ENCODE measurements around the gene S100A14. TPM values are rescaled to one million over a fixed set of nuclear protein-coding genes. Genes with fewer than 3 reads are reported as not detected.

S100A14 gene
- total and polyA plus RNA-seq, 9 of the 15 experiments (the other 6 are each of a cell fraction or from before 2014, with no cell fraction given): 0.10 to 0.64 (median 0.24) TPM; not detected in 3

DNA sequence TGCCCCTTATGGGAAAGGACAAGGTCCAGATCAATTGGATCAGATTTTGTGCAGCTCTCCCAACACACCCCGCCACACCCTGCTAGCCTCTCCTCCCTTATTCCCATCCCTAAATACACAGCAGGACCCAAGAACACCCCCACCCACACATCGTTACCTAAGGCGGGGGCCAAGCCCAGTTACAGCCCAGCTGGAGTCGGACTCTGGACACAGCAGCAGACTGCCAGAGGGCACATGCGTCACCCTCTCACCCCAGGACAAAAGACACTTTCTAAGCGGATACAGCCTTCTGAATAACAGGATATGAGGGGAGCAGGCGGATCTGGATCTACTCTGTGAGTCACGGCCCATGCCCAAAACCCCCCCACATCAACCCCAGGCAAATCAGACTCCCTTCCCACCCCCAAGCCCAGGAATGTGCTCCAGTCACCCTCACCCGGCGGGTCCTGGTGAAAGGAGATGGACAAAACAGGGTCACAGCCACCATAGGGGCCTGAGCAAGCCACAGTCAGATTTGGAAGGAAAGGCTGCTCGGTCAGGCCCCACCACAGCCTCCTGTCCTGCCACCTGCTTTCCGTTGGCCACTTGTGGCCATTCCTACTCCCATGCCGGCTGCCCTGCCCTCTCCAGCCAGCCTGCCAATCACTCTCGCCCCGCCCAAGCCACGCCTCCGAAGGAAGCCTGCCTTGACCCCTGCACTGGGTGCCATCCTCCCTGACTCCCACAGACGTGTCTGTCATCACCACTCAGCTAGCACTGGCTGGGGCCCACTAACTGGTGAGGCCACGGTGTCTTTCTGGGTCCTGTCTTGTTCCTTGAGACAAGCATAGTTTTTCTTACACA lies 7.2 kb downstream of the S100A14 start (continued):
- no peak for TF ChIP-seq ZKSCAN8 (CRISPR knock-in tag; IDR thresholded peaks at IDR 0.05)
- TF ChIP-seq SMARCB1 (IDR thresholded peaks at IDR 0.05; ENCODE audit: insufficient read length, low read depth): no peak
- no peak for TF ChIP-seq ASH1L (IDR thresholded peaks at IDR 0.05; ENCODE audit: borderline replicate concordance, low read depth, partially characterized antibody)
- no peak for TF ChIP-seq ZNF133 (CRISPR knock-in tag; IDR thresholded peaks at IDR 0.05)
- TF ChIP-seq, protein P1, sequence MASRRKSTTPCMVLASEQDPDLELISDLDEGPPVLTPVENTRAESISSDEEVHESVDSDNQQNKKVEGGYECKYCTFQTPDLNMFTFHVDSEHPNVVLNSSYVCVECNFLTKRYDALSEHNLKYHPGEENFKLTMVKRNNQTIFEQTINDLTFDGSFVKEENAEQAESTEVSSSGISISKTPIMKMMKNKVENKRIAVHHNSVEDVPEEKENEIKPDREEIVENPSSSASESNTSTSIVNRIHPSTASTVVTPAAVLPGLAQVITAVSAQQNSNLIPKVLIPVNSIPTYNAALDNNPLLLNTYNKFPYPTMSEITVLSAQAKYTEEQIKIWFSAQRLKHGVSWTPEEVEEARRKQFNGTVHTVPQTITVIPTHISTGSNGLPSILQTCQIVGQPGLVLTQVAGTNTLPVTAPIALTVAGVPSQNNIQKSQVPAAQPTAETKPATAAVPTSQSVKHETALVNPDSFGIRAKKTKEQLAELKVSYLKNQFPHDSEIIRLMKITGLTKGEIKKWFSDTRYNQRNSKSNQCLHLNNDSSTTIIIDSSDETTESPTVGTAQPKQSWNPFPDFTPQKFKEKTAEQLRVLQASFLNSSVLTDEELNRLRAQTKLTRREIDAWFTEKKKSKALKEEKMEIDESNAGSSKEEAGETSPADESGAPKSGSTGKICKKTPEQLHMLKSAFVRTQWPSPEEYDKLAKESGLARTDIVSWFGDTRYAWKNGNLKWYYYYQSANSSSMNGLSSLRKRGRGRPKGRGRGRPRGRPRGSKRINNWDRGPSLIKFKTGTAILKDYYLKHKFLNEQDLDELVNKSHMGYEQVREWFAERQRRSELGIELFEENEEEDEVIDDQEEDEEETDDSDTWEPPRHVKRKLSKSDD (conservative IDR thresholded peaks at IDR 0.05; ENCODE audit: low read length): no peak
- peak; percentile 86 for TF ChIP-seq PBX2 (CRISPR knock-in tag; IDR thresholded peaks at IDR 0.05; ENCODE audit: low read depth)
- TF ChIP-seq PBX2 (tag; conservative IDR thresholded peaks at IDR 0.05; ENCODE audit: low read depth): peak; percentile 98
- peak; percentile 74 for TF ChIP-seq ARID1B (IDR thresholded peaks at IDR 0.05)
- 0 out of 2 replicates have a peak, but pooled peaks have one; percentile 30 for TF ChIP-seq CREM (IDR thresholded peaks at IDR 0.05; ENCODE audit: low read depth)
- TF ChIP-seq SMARCA4 (IDR thresholded peaks at IDR 0.05): peak; percentile 78
- no peak for TF ChIP-seq RBM39 (optimal IDR thresholded peaks at IDR 0.05; ENCODE audit: low read depth, low read length)
- TF ChIP-seq NR2C1 (IDR thresholded peaks at IDR 0.05): peak; percentile 83
- TF ChIP-seq NR2C1 (tag; IDR thresholded peaks at IDR 0.05): peak; percentile 84
- peak; percentile 62 for TF ChIP-seq GMEB1 (CRISPR knock-in tag; IDR thresholded peaks at IDR 0.05)
- no peak for TF ChIP-seq HEY1 (CRISPR knock-in tag; IDR thresholded peaks at IDR 0.05; ENCODE audit: borderline replicate concordance)
- 0 out of 2 replicates have a peak, but pooled peaks have one; percentile 11 for TF ChIP-seq DIDO1 (tag; IDR thresholded peaks at IDR 0.05; ENCODE audit: low read depth)
- peak; percentile 42; the same call in 1 of the 2 replicates for TF ChIP-seq POLR2A (conservative IDR thresholded peaks at IDR 0.05)
- no peak for TF ChIP-seq ZNF75A (CRISPR knock-in tag; IDR thresholded peaks at IDR 0.05)
- TF ChIP-seq CBFA2T2 (conservative IDR thresholded peaks at IDR 0.05): 0 out of 2 replicates have a peak, but pooled peaks have one; percentile 19
- peak; percentile 56; the same call in 1 of the 2 replicates for TF ChIP-seq MECOM (CRISPR knock-in tag; IDR thresholded peaks at IDR 0.05)
- TF ChIP-seq EP300 (IDR thresholded peaks at IDR 0.05; ENCODE audit: low read length): peak; percentile 37; the same call in 1 of the 2 replicates
- TF ChIP-seq FOSL1 (tag; conservative IDR thresholded peaks at IDR 0.05): peak; percentile 64
- 0 out of 2 replicates have a peak, but pooled peaks have one; percentile 12 for TF ChIP-seq NFIC (IDR thresholded peaks at IDR 0.05)
- TF ChIP-seq POU5F1 (IDR thresholded peaks at IDR 0.05; ENCODE audit: borderline replicate concordance, low read depth, low read length, partially characterized antibody): no peak

All from K562 (cell line).